OCI-LY3 (cell line): ENCODE results near the gene LMAN2.
A peak's percentile ranks its signal among the peaks of the same experiment; 100 is the strongest.

ENCODE experiments used
- H2AFZ ChIP-seq: fragments of 200-600, 300-600 bp; shearing (Covaris generic); 2 replicates; pipeline ENCODE4 v1.6.0; 2014; ENCODE audit warnings: antibody characterized with exemption, low read depth, low read length
- H3K27ac ChIP-seq: fragments of 200-600, 300-600 bp; sonication (generic); 2 replicates; pipeline ENCODE4 v1.5.1; 2014; ENCODE audit warnings: mild to moderate bottlenecking, low read length, moderate library complexity, mixed read lengths
- H3K27me3 ChIP-seq: fragments of 200-600, 300-600 bp; sonication (generic); 2 replicates; pipeline ENCODE4 v1.6.1; 2014; ENCODE audit warnings: low read depth, low read length, mixed read lengths
- H3K36me3 ChIP-seq: fragments of 200-600, 300-600 bp; sonication (generic); replicated peaks from 2 replicates; pipeline ENCODE3; 2014; ENCODE audit warnings: low read depth, low read length, mixed read lengths
- H3K4me1 ChIP-seq: fragments of 300-600, 200-600 bp; sonication (generic); 2 replicates; pipeline ENCODE4 v1.6.1; 2014; ENCODE audit warnings: low read length, mixed read lengths
- H3K4me2 ChIP-seq: fragments of 200-600, 300-600 bp; sonication (generic); 2 replicates; pipeline ENCODE4 v1.6.1; 2014; ENCODE audit warnings: low read length, mixed read lengths
- H3K4me3 ChIP-seq: fragments of 300-600, 200-600 bp; sonication (generic); 2 replicates; pipeline ENCODE4 v1.5.1; 2014; ENCODE audit warnings: antibody characterized with exemption, mild to moderate bottlenecking, low read length, moderate library complexity
- H3K79me2 ChIP-seq: fragments of 300-600, 200-600 bp; shearing (Covaris generic); 2 replicates; pipeline ENCODE4 v1.6.1; 2014; ENCODE audit warnings: mild to moderate bottlenecking, low read length, mixed read lengths
- H3K9ac ChIP-seq: fragments of 300-600, 200-600 bp; shearing (Covaris generic); 2 replicates; pipeline ENCODE4 v1.6.0; 2014; ENCODE audit warnings: mild to moderate bottlenecking, low read length, moderate library complexity
- H3K9me3 ChIP-seq: fragments of 200-600, 300-600 bp; shearing (Covaris generic); 2 replicates; pipeline ENCODE4 v1.6.1; 2014; ENCODE audit warnings: low read length, mixed read lengths; ENCODE audit not compliant: insufficient read depth
- H4K20me1 ChIP-seq: fragments of 200-600, 300-600 bp; sonication (generic); 2 replicates; pipeline ENCODE4 v1.6.1; 2016; ENCODE audit warnings: low read length, mixed read lengths; ENCODE audit not compliant: insufficient read depth
- CTCF ChIP-seq: fragments of 200-600, 300-600 bp; sonication (generic); IDR thresholded peaks from 2 replicates; pipeline ENCODE4 v1.5.1; 2014; ENCODE audit warnings: antibody characterized with exemption, low read length, low read depth
- EZH2phosphoT487 ChIP-seq: fragments of 200-600 bp; shearing (Covaris generic); IDR thresholded peaks from 2 replicates; pipeline ENCODE4 v1.6.1; 2018; ENCODE audit warnings: antibody characterized with exemption, mixed run types, low read depth

Gene LMAN2

GRCh38 chr5:177319913-177320588 lies 31.4 kb downstream of the LMAN2 start:
- Histone ChIP-seq H2AFZ (no peak overlapping the region), H3K4me3 (no peak overlapping the region), H4K20me1 (peaks cover 4% of the 10 kb centered on the region; the same call in 1 of the 2 replicates), H3K9ac (no peak overlapping the region), H3K4me2 (no peak overlapping the region), H3K36me3 (no peaks in the 10 kb centered on the region), H3K27ac (no peak overlapping the region), H3K27me3 (no peaks in the 10 kb centered on the region), H3K4me1 (peaks cover 10% of the 10 kb centered on the region; the same call in 1 of the 2 replicates), H3K9me3 (no peaks in the 10 kb centered on the region), H3K79me2 (no peaks in the 10 kb centered on the region)
- no peak for TF ChIP-seq EZH2phosphoT487
- TF ChIP-seq CTCF = no peak

GRCh38 chr5:177317959-177318377 lies 33.5 kb downstream of the LMAN2 start:
- Histone ChIP-seq H3K4me1 (peaks cover 13% of the 10 kb centered on the region; the same call in 1 of the 2 replicates), H4K20me1 (peaks cover 4% of the 10 kb centered on the region; the same call in 1 of the 2 replicates), H3K4me2 (no peak overlapping the region), H3K4me3 (no peak overlapping the region), H3K79me2 (no peaks in the 10 kb centered on the region), H3K9ac (no peak overlapping the region), H3K27me3 (no peaks in the 10 kb centered on the region), H2AFZ (no peak overlapping the region), H3K27ac (no peak overlapping the region), H3K9me3 (no peaks in the 10 kb centered on the region), H3K36me3 (no peaks in the 10 kb centered on the region)
- no peak for TF ChIP-seq EZH2phosphoT487
- TF ChIP-seq CTCF = peak; percentile 96

DNA sequence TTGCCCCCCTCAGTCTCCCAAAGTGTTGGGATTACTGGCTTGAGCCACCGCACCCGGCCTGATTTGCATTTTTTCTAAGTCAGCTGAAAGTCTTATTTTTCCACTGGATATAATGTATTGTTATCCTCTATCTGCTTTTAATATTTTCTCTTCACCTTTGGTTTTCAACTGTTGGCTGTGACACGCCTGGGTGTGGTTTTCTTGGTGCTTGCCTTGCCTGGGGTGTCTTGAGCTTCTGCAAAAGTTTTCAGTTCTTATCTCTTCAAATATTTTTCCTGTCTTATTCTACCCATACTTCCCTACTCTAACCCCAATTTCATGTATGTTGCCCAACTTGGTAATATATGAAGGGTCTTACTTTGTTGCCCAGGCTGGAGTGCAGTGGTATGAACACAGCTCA lies 35.5 kb downstream of the LMAN2 start:
- Histone ChIP-seq H4K20me1 (peaks cover 4% of the 10 kb centered on the region; the same call in 1 of the 2 replicates), H3K27me3 (no peaks in the 10 kb centered on the region), H2AFZ (no peak overlapping the region), H3K4me2 (no peak overlapping the region), H3K9me3 (no peaks in the 10 kb centered on the region), H3K9ac (no peak overlapping the region), H3K27ac (no peak overlapping the region), H3K4me3 (no peak overlapping the region), H3K79me2 (no peaks in the 10 kb centered on the region), H3K4me1 (peaks cover 14% of the 10 kb centered on the region; the same call in 1 of the 2 replicates), H3K36me3 (no peaks in the 10 kb centered on the region)
- TF ChIP-seq CTCF (no peak), EZH2phosphoT487 (no peak)

DNA sequence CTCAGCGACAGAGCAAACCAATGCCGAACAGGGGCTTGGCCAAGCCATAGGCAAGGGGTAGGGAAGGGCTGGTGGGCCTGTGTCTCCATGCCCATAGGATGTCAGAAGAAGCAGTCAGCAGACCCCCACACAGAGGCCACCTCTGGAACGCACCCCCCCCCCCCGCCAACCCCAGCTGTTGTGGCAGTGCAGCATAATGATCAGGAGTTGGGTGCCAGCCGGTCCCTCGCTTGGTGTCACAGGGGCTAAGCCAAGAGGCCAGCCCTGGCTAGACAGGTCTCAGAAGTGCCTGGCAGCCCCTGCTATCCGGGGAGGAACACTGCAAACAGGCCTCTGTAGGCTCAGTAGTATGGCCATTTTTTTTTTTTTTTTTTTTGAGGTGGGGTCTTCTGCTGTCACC lies 36.1 kb downstream of the LMAN2 start:
- Histone ChIP-seq H3K9me3 (no peaks in the 10 kb centered on the region), H3K4me3 (no peak overlapping the region), H3K79me2 (no peaks in the 10 kb centered on the region), H4K20me1 (peaks cover 8% of the 10 kb centered on the region; the same call in 1 of the 2 replicates), H3K9ac (no peak overlapping the region), H3K4me2 (no peak overlapping the region), H3K27ac (no peak overlapping the region), H3K36me3 (no peaks in the 10 kb centered on the region), H3K27me3 (no peaks in the 10 kb centered on the region), H3K4me1 (peaks cover 16% of the 10 kb centered on the region; the same call in 1 of the 2 replicates), H2AFZ (no peak overlapping the region)
- TF ChIP-seq CTCF (no peak), EZH2phosphoT487 (no peak)
